ENCODE measurements around the gene LY6G6D.

GRCh38 chr6:31723245-31723979 lies 8.3 kb downstream of the LY6G6D start, which contains the start of gene MPIG6B:
- TF ChIP-seq, protein P1, sequence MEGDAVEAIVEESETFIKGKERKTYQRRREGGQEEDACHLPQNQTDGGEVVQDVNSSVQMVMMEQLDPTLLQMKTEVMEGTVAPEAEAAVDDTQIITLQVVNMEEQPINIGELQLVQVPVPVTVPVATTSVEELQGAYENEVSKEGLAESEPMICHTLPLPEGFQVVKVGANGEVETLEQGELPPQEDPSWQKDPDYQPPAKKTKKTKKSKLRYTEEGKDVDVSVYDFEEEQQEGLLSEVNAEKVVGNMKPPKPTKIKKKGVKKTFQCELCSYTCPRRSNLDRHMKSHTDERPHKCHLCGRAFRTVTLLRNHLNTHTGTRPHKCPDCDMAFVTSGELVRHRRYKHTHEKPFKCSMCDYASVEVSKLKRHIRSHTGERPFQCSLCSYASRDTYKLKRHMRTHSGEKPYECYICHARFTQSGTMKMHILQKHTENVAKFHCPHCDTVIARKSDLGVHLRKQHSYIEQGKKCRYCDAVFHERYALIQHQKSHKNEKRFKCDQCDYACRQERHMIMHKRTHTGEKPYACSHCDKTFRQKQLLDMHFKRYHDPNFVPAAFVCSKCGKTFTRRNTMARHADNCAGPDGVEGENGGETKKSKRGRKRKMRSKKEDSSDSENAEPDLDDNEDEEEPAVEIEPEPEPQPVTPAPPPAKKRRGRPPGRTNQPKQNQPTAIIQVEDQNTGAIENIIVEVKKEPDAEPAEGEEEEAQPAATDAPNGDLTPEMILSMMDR (IDR thresholded peaks at IDR 0.05; ENCODE audit: low read depth, low read length) = no peak
- no peak for TF ChIP-seq EZH2phosphoT487 (IDR thresholded peaks at IDR 0.05; ENCODE audit: low read depth)

Data from OCI-LY3 (cell line).